WI38 (cell line): ENCODE results near the gene LDAF1.
A peak's percentile ranks its signal among the peaks of the same experiment; 100 is the strongest.

ENCODE experiments used
- H3K4me3 ChIP-seq: 2 replicates; pipeline ENCODE4 v1.5.1; 2011; ENCODE audit warnings: low read depth, mild to moderate bottlenecking, control low read depth, low read length
- CTCF ChIP-seq: IDR thresholded peaks from 2 replicates; pipeline ENCODE4 v1.5.1; 2012; ENCODE audit warnings: low read depth, mild to moderate bottlenecking, control low read depth, low read length

LDAF1 gene

GRCh38 chr16:21156767-21157467, 1.6 kb upstream of the LDAF1 start:
- peak; percentile 51 for TF ChIP-seq CTCF

GRCh38 chr16:21157632-21158031, 842 bp upstream of the LDAF1 start:
- no peak overlapping the region for H3K4me3 ChIP-seq
- TF ChIP-seq CTCF: no peak

More at GRCh38 chr16:21156767-21157467, 1.6 kb upstream of the LDAF1 start:
- no peak overlapping the region for H3K4me3 ChIP-seq

GRCh38 chr16:21159281-21159951, 942 bp downstream of the LDAF1 start:
- H3K4me3 ChIP-seq: peak overlapping the region; percentile 76
- no peak for TF ChIP-seq CTCF

GRCh38 chr16:21160276-21160675, 1.8 kb downstream of the LDAF1 start:
- TF ChIP-seq CTCF: no peak
- no peak overlapping the region for H3K4me3 ChIP-seq

- no peak for TF ChIP-seq CTCF
- no peak overlapping the region for H3K4me3 ChIP-seq
These were observed 2.7 kb downstream of the LDAF1 start for GRCh38 chr16:21161211-21161610.

- TF ChIP-seq CTCF: no peak
- H3K4me3 ChIP-seq: no peak overlapping the region
These were observed 4.2 kb downstream of the LDAF1 start for GRCh38 chr16:21162661-21163151.

- TF ChIP-seq CTCF: no peak
These were observed 5.1 kb downstream of the LDAF1 start for GRCh38 chr16:21163576-21163975.

More at GRCh38 chr16:21163576-21163975, 5.1 kb downstream of the LDAF1 start:
- H3K4me3 ChIP-seq: no peak overlapping the region
